Measurements from ENCODE around the gene EHMT1.
"Not testable (repeated sequence)": the region's sequence is repeated elsewhere in the genome, so short reads cannot be mapped to it uniquely, and the experiment has no call there.

EHMT1 gene

DNA sequence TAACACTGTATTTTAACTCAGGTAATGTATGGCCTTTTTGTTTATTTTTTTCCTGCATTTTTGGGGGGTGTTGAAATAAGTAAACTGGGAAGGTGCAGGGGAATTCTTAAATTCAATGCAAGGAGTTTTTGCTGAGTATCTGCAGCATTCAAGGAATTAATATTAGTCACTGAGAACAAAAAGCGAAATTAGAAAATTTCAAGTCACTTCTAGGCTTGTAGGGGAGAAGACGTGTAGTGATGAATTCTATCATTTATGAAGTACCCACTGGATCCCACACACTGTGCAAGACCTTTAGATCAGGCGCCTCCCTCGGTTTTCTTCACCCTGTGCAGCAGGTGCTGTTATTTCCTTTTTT lies 1.2 kb downstream of the EHMT1 start:
- POLR2A ChIA-PET = interaction anchor here (0.6 to 1.2 kb wide), 4 partner anchors 9 to 53 kb away, joined by 3 to 4 read pairs (median 3); no protein-coding TSS in a partner anchor
- TF ChIP-seq LEF1 (IDR thresholded peaks at IDR 0.05; ENCODE audit: borderline replicate concordance) = no peak
- no peak for TF ChIP-seq ZNF384 (IDR thresholded peaks at IDR 0.05)
- no peak for TF ChIP-seq FOXA1 (IDR thresholded peaks at IDR 0.05)
- TF ChIP-seq SUZ12 (IDR thresholded peaks at IDR 0.05) = no peak
- TF ChIP-seq FOXK2 (IDR thresholded peaks at IDR 0.05) = no peak
- no peak for TF ChIP-seq CTBP1 (IDR thresholded peaks at IDR 0.05; ENCODE audit: borderline replicate concordance)
- TF ChIP-seq SP1 (IDR thresholded peaks at IDR 0.05) = no peak
- no peak for TF ChIP-seq L3MBTL2 (conservative IDR thresholded peaks at IDR 0.05)
- no peak for TF ChIP-seq ELF4 (IDR thresholded peaks at IDR 0.05)
- no peak for TF ChIP-seq TARDBP (IDR thresholded peaks at IDR 0.05)
- TF ChIP-seq HDGF (IDR thresholded peaks at IDR 0.05; ENCODE audit: borderline replicate concordance) = no peak
- TF ChIP-seq BHLHE40 (IDR thresholded peaks at IDR 0.05; ENCODE audit: borderline replicate concordance) = no peak
- TF ChIP-seq ARNT (IDR thresholded peaks at IDR 0.05) = no peak
- TF ChIP-seq FOXM1 (IDR thresholded peaks at IDR 0.05; ENCODE audit: borderline replicate concordance) = no peak
- TF ChIP-seq NFRKB (IDR thresholded peaks at IDR 0.05) = no peak
- TF ChIP-seq, protein P1, sequence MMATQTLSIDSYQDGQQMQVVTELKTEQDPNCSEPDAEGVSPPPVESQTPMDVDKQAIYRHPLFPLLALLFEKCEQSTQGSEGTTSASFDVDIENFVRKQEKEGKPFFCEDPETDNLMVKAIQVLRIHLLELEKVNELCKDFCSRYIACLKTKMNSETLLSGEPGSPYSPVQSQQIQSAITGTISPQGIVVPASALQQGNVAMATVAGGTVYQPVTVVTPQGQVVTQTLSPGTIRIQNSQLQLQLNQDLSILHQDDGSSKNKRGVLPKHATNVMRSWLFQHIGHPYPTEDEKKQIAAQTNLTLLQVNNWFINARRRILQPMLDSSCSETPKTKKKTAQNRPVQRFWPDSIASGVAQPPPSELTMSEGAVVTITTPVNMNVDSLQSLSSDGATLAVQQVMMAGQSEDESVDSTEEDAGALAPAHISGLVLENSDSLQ (IDR thresholded peaks at IDR 0.05) = no peak
- CTCF ChIA-PET = no interaction called here
- no peak for DNase-seq (ENCODE audit: extremely low spot score)

GRCh38 chr9:137620581-137620980 lies 1.8 kb downstream of the EHMT1 start:
- ChIA-PET POLR2A (interaction anchor here (0.6 to 1.1 kb wide), 3 partner anchors 15 to 43 kb away, joined by 3 to 4 read pairs (median 3); partner anchors contain the start of gene ARRDC1), CTCF (no interaction called here)
- TF ChIP-seq BHLHE40 (IDR thresholded peaks at IDR 0.05; ENCODE audit: borderline replicate concordance) = no peak
- no peak for TF ChIP-seq HDGF (IDR thresholded peaks at IDR 0.05; ENCODE audit: borderline replicate concordance)
- TF ChIP-seq ARNT (IDR thresholded peaks at IDR 0.05) = no peak
- no peak for TF ChIP-seq CTBP1 (IDR thresholded peaks at IDR 0.05; ENCODE audit: borderline replicate concordance)
- TF ChIP-seq NFRKB (IDR thresholded peaks at IDR 0.05) = no peak
- no peak for TF ChIP-seq SP1 (IDR thresholded peaks at IDR 0.05)
- no peak for TF ChIP-seq LEF1 (IDR thresholded peaks at IDR 0.05; ENCODE audit: borderline replicate concordance)
- TF ChIP-seq FOXK2 (IDR thresholded peaks at IDR 0.05) = no peak
- no peak for TF ChIP-seq FOXM1 (IDR thresholded peaks at IDR 0.05; ENCODE audit: borderline replicate concordance)
- TF ChIP-seq ZNF384 (IDR thresholded peaks at IDR 0.05) = no peak
- no peak for TF ChIP-seq FOXA1 (IDR thresholded peaks at IDR 0.05)
- no peak for TF ChIP-seq TARDBP (IDR thresholded peaks at IDR 0.05)
- no peak for TF ChIP-seq ELF4 (IDR thresholded peaks at IDR 0.05)
- no peak for TF ChIP-seq L3MBTL2 (conservative IDR thresholded peaks at IDR 0.05)
- TF ChIP-seq SUZ12 (IDR thresholded peaks at IDR 0.05) = no peak
- TF ChIP-seq, protein P1 (IDR thresholded peaks at IDR 0.05) = no peak
- DNase-seq (ENCODE audit: extremely low spot score) = no peak

DNA sequence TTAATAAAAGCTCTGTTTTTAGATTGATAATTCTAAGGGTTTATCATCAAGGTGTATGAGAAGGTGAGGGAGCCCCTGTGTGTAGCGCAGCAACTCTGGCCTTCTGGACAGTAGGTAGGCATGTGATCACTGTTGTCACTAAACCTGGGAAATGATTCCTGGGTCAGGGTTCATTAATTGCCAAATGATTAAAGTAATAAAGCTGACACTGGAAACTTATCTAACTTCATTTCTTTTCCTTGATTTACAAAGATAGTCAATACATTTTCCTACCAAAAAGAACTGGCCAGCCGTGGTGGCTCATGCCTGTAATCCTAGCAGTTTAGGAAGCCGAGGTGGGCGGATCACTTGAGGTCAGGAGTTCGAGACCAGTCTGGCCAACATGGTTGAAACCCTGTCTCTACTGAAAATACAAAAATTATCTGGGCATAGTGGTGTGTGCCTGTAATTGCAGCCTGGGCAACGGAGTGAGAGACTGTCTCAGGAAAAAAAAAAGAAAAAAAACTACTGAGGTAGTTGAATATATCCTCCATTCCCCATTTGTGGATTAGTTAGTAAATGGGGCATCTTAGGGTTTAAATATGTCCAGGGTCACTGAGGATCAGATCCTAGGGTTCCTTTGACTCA lies 2.4 kb downstream of the EHMT1 start:
- CTCF ChIA-PET = no interaction called here
- TF ChIP-seq NFRKB (IDR thresholded peaks at IDR 0.05) (no peak), FOXM1 (IDR thresholded peaks at IDR 0.05; ENCODE audit: borderline replicate concordance) (no peak), ZNF384 (IDR thresholded peaks at IDR 0.05) (peak; percentile 89)
- no peak for DNase-seq (ENCODE audit: extremely low spot score)
- POLR2A ChIA-PET = interaction anchor here (1.0 to 1.1 kb wide), 2 partner anchors 16 to 44 kb away, joined by 3 read pairs; partner anchors contain the start of gene ARRDC1

- POLR2A ChIA-PET; CTCF ChIA-PET; DNase-seq (ENCODE audit: extremely low spot score): not testable (repeated sequence)
Observed at GRCh38 chr9:137622211-137622610, 3.4 kb downstream of the EHMT1 start.

- POLR2A ChIA-PET = no interaction called here
- DNase-seq (ENCODE audit: extremely low spot score) = no peak
- TF ChIP-seq LEF1 (IDR thresholded peaks at IDR 0.05; ENCODE audit: borderline replicate concordance) (no peak), NFRKB (IDR thresholded peaks at IDR 0.05) (no peak), FOXK2 (IDR thresholded peaks at IDR 0.05) (no peak), BHLHE40 (IDR thresholded peaks at IDR 0.05; ENCODE audit: borderline replicate concordance) (no peak)
- CTCF ChIA-PET = interaction anchor here (0.6 kb wide), 1 partner anchor 27 kb away, joined by 3 read pairs; no protein-coding TSS in a partner anchor
Observed at GRCh38 chr9:137626464-137626863, 7.7 kb downstream of the EHMT1 start.

- POLR2A ChIA-PET, CTCF ChIA-PET: not testable (repeated sequence)
Observed at GRCh38 chr9:137627406-137627805, 8.6 kb downstream of the EHMT1 start.

GRCh38 chr9:137630126-137630525 lies 11.3 kb downstream of the EHMT1 start:
- POLR2A ChIA-PET = interaction anchor here (0.7 kb wide), 1 partner anchor 22 kb away, joined by 3 read pairs; no protein-coding TSS in a partner anchor
- TF ChIP-seq NFRKB (IDR thresholded peaks at IDR 0.05) (no peak), CTBP1 (IDR thresholded peaks at IDR 0.05; ENCODE audit: borderline replicate concordance) (no peak), BHLHE40 (IDR thresholded peaks at IDR 0.05; ENCODE audit: borderline replicate concordance) (no peak), SP1 (IDR thresholded peaks at IDR 0.05) (no peak), ELF4 (IDR thresholded peaks at IDR 0.05) (no peak), ZNF384 (IDR thresholded peaks at IDR 0.05) (no peak), SUZ12 (IDR thresholded peaks at IDR 0.05) (no peak), FOXK2 (IDR thresholded peaks at IDR 0.05) (no peak), LEF1 (IDR thresholded peaks at IDR 0.05; ENCODE audit: borderline replicate concordance) (no peak), HDGF (IDR thresholded peaks at IDR 0.05; ENCODE audit: borderline replicate concordance) (no peak), TARDBP (IDR thresholded peaks at IDR 0.05) (no peak), FOXM1 (IDR thresholded peaks at IDR 0.05; ENCODE audit: borderline replicate concordance) (no peak)
- TF ChIP-seq, protein P1 (IDR thresholded peaks at IDR 0.05) = no peak
- CTCF ChIA-PET = no interaction called here
- no peak for DNase-seq (ENCODE audit: extremely low spot score)

More at GRCh38 chr9:137627406-137627805, 8.6 kb downstream of the EHMT1 start:
- not testable (repeated sequence) for DNase-seq (ENCODE audit: extremely low spot score)

Measured in HEK293T (cell line).